ENCODE results near the gene CAMK2B.
"Not testable (repeated sequence)": the region's sequence is repeated elsewhere in the genome, so short reads cannot be mapped to it uniquely, and the experiment has no call there.

CAMK2B gene

DNA sequence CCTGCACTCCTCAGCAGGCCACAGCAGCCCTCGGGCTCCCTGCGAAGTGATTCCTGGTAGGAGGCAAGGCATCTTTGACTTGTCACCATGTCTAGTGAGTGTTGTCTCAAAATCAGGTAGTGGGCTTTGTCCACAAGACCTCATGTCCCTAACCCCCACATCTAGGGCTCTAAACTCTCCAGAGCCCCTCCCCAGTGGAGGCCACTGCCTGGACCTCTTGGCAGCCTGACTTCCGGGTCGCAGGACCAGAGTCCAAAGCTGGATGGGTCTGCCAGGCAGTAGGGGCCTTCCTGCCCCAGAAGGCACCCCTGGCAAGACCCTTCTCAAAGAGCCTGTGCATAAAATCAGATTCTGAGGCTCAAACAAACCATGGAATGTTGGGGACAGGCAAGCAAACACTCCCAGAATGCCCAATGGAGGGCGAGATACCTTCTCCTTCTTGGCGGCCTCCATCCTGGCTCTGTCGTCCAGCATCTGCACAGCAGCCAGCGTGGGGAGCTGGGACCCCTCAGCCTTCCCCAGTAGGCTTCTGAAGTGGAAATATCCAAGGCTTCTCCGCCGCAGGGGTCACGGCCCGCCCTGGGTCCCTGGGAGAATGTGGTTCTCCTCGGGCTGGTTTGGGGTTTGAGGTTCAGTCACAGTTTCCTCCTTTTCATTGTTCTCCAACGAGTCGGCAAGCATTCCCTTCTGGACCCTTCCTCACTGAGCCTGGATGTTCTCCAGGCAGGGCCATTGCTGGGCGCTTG is 136.7 kb downstream of the CAMK2B start:
- DNase-seq = no peak

DNA sequence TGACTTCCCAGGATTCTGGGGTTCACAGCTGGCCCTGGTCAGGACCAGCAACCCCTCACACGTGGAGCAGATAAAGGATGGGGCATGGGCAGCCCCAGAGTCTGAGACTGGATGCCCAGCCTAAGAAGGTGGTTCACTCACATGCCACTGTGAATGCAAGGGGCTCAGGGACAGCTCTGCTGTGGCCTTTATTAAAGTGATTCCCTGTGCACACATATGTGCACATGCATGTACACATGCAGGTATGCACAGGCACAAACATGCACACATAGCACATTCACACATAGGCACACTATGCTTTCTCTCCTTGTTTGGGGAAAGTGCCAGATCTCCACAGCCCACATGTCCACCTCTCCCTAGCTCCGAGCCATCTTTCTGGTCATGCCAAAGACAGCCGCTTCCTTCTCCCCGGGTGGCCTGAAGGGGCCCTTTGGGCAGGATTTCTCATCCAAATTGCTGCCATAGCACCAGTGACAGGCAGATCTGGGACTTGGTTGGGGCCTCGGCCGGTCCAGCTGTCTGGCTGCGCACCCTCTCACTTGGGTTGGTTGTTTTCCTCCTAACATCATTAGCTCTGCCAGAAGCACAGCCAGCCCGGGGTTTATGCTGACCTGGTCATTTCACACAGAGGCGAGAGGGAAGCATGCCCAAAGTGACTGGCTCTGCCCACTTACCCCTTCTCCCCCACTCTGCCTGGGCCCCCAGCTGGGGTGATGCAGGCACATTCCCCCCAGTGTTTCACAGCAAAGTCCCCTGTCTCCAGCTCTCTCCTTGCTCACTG is 137.6 kb downstream of the CAMK2B start:
- no peak for DNase-seq

DNA sequence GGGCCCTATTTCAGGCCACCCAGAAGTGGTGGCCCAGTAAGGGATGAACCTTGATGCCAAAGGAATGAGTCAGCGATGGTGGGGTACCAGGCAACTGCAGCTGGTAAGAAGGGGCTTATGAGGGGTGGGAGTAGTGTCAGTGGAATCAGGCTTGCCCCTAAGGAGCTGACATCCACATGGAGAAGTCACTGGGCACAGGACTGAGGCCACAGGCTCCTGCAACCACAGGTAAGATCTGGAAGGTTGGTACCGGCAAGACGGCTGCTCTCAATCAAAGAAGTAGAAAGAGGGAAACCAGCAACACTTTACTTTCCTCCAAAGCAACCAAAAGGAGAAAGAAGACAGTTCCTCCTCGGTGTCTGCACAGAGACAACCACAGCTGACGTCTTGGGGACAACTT is 138.7 kb downstream of the CAMK2B start:
- no peak for DNase-seq

DNA sequence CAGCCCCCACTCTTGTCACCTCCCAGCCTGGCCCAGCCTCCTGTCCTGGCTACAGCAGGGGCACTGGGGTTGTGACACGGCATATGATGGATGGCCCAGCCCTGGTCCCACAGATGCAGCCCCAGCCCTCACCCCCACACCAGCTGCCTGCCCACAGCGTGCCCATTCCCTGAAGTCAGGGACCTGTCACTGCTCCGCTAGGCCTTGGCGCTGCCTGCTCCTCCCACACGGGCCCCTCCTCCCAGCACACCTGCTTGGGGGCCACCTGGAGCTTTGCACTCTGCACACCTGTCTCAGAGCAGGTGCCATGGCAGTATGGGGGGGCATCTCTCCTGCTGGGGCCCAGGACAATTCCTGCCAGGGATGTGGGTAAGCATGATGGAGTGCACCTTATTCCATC is 139.7 kb downstream of the CAMK2B start:
- no peak for DNase-seq

DNA sequence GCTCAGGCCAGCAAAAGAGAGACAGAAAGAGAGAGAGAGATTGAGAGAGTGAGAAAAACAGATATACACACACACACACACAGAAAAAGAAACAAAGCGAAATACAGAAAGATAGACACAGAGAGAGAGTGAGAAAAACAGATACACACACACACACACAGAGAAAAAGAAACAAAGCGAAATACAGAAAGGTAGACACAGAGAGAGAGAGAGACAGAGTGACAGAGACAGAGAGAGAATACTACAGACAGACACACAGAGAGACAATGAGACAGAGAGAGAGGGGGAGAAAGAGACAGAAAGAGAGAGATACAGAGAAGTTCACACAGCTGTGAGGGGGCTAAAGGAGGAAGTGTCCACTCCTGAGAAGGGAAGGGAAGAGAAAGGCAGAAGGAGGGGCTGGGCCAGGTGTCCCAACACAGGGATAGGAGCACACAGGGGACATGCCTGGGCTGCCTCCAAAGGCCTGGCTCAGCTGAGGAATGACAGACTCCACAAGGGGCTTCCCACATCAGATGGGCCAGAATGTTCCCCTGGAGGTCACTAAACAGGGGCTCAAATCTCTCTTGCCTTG is 140.4 kb downstream of the CAMK2B start:
- DNase-seq = no peak

DNA sequence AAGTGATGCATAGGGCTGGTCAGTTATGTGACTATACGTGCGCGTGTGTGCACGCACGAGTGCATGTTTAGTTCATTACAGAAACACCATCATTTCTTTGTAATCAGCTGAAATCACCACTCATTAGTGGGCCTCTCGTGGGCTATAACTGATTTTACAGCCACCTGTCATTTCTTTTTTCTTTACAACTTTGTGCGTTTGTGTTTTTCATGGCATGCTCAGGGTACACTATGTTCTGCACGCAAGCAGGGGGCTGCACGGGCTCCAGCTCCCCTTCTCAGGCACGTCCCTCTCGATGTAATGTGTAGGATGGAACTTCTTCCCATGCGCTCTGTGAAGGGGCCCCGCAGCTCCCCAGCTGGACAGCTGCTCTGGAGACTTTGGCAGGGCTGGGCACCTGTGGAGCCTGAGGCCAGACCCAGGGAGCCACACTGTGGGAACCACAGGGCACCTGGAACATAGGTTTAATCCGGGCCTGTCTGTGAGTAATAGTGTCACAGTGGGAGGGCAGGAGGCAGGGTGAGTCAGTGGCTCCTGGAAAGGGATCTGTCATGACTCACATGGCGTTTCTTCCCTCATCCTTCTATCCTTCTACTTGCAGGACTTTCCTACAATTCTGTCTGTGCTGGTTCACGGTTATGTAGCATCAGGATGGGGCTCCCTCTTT is 141.1 kb downstream of the CAMK2B start:
- no peak for DNase-seq

DNA sequence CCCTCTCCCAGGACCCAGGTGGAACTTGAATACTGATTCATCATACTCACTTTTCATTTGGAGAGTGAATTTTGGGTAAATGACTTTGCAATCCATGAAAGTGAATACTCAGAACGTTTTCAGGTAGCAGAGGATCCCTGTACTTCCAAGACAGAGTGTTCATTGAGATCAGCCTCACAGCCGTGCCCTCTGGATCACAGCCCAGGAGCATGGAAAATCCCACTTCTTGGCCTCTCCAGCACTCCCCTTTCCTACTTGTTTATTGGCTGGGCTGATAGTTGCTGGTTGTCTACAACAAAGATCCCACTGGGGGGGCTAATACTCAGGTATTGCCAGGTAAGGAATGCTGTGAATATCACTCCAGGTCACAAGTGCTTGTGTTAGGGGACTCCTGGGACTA is 142.0 kb downstream of the CAMK2B start:
- no peak for DNase-seq

DNA sequence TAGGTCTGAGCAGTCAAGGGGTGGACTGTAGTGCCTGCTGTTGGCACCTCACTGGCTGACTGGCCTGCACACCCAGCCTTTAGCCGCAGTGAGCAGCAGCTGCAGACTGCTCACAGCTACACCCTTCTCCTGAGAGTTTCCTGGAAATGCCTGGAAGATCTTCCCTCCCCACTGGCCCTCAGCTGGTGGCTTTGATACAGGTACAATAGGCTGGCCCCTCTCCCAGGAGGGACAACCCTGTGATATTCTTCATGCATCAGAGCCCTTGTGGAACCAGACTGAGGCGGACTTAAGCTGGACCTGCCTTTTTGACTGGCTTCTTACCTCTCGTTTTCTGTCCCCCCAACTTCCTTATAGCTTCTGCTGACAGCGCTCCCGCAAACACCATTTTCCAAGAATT is 142.6 kb downstream of the CAMK2B start:
- DNase-seq = no peak

DNA sequence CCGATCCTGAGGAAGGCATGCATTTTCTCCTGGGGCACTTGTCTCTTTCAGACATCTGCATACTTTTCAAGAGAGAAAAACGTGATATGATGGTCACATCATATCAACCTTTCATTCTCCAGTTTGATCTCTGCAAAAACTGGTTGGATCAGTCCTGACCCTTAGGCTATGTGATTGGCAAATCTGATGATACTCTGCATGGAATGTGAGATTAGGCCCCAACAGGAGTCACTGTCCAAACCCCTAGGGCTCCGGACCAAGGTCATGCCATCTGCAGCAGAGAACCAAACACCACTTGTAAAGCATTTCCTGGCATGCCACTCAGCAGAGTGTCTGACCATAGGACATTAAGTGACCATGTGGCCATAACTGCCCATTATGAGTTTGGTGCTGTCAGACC is 144.8 kb downstream of the CAMK2B start:
- no peak for DNase-seq

DNA sequence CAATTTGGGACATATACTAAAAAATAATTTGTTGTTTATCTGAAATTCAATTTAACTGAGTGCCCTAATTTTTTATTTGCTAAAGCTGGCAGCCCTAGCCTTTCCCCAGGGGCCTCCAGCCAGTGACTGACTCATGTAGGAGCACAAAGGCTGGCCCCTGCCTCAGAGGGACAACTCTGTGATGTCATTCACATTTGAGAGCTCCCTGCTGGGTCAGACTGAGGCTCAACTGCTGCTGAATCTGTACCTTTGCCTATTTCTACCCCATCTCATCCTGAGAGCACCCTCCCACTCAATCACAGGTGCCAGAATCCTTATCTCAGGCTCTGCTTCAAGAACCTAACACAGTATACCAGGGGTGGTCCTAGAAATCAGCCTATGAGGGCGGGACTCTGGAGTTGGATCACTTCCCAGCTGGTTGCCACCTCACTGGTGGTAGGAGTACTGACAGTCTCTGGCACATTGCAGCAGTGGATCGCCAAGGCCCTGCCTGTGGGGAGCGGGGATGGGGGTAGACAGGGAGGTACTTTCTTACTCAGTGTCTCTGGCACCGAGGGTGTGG is 147.7 kb downstream of the CAMK2B start:
- DNase-seq = no peak

DNA sequence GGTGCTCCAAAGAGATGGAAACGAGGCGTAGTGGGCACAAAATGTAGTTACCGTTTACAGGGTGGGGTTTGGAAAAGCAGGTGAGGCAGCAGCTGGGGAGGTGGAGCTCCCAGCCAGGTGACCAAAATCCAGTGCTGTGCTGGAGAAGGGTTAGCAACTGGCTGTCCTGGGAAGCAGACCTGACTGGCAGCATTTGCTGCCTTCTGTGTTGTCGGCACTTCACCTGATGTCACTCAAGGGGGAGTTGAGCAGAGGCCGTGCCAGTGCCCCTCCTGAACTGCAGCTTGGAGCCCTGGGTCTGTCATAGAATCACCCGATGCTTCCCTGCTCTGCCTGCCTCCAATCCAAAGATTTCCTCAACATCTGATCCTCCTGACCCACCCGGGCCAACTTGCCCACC is 148.9 kb downstream of the CAMK2B start:
- no peak for DNase-seq

DNA sequence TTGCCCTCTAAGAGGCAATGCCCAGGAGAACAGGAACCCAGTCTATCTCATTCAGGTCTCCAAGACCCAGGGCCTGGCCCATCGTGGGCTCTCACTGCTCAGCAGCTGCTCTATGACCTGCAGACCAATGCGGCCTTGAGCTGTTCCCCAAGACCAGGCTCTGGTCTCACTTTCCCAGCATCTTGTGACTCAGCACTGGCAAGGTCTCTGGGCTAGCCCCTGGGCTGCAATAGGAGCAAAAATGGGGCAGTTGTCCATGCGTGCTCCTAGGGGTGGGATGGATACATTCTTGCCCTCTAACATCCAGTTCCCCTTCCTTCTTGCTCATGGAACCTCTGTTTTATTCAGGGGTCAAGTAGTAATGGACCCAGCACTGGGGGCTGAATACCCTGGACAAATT is 149.7 kb downstream of the CAMK2B start:
- no peak for DNase-seq

DNA sequence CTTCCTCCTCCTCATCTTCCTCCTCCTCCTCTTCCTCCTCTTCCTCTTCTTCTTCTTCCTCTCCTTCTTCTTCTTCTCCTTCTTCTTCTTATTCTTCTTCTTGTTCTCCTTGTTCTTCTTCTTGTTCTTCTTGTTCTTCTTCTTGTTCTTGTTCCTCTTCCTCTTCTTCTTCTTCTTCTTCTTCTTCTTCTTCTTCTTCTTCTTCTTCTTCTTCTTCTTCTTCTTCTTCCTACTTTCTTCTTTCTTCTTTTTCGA is 150.8 kb downstream of the CAMK2B start:
- not testable (repeated sequence) for DNase-seq

DNA sequence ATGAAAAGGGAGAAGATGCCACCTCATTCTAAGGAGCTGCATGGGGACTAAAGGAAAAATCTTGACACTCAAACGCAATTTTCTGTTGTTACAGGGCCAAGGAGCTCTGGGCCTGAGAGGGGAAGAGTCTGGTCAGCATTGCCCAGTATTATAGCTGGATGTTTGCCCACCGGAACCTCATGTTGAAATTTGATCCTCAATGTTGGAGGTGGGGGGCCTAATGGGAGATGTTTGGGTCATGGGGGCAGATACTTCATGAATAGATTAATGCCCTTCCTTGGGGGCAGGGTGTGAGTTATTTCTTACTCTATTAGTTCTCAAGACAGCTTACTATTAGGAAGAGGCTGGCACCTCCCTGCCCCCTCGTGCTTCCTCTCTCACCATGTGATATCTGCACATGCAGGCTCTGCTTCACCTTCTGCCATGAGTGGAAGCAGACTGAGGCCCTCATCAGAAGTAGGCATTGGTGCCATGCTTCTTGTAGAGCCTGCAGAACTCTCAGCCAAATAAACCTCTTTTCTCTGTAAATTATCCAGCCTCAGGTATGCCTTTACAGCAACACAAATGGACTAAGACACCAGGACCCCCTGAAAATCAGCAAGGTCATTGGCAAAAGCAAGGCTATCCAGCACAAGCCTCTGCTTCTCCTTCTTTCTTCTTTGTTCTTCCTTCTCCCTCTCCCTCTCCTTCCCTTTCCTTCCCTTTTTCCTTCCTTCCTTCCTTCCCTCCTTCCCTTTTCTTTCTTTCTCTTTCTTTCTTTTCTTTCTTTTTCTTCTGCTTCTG is 151.3 kb downstream of the CAMK2B start:
- DNase-seq = no peak

DNA sequence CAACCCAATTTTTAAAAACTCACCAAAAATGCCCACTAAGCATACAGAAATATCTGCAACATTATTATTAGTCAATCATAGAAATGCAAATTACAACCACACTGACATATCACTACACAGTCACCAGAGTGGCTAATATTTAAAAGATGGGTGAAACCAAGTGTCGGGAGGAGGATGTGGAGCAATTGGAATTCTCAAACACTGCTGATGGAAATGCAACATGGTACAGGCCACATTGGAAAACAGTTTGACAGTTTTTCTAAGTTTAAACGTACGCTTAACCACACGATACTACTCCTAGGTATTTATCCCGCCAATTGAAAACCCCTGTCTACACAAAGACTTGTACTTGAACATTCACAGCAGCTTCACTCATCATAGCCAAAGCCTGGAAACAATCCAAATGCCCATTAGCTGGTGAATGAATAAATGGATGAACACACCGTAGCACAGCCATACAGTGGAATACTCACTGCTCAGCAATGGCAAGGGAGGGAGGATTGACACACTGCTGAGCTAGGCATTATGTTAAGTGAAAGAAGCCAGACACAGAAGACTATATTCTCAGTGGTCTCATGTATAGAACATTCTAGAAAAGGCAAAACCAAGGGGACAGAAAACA is 152.5 kb downstream of the CAMK2B start:
- no peak for DNase-seq

DNA sequence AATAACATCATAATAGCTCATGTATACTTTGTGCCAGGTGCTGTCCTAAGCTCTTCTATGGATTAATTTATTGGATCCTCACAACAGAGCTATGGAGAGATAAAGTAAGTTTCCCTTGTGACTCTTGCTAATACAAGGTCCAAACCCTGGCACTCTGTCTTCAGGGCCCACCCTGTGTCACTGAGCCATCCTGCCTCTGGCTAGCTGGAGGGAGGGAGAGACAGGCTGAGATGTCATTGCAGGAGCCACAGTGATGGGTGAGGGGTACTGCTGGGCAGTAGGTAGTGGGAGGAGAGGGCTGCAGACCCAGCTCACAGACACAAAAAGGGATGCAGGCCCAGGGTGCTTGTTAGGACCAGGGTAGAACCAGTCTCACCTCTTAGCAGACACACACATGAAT is 153.0 kb downstream of the CAMK2B start:
- DNase-seq = no peak

DNA sequence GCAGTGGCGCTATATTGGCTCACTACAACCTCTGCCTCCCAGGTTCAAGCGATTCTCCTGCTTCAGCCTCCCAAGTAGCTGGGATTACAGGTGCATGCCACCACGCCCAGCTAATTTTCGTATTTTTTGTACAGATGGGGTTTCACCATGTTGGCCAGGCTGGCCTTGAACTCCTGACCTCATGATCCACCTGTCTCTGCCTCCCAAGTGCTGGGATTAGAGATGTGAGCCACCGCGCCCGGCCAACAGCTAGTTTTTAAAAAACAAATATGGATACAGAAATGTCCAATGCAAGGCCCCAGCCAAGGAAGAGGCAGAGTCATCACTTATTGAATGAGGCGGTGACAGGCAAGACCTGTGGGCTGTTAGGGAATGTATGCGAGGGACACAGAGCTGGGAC is 153.5 kb downstream of the CAMK2B start:
- not testable (repeated sequence) for DNase-seq

DNA sequence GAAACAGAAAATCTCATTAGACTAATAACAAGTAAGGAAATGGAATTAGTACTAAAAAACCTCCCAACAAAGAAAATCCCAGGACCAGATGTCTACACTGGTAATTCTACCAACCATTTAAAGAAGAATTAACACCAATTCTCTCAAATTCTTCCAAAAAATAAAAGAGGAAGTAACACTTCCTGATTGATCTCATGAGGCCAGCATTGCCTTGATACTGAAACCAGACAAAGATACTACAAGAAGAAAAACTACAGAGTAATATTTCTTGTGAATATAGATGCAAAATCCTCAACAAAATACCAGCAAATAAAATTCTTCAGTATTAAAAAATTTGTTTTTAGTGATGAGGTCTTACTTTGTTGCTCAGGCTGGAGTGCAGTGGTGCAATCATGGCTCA is 157.5 kb downstream of the CAMK2B start:
- DNase-seq = peak; percentile 14 to 30

All from AML-193 (cell line).